Loucy (cell line): Measurements from ENCODE around the gene LRRC34.
A peak's percentile ranks its signal among the peaks of the same experiment; 100 is the strongest.

Experiments used
- H2AFZ ChIP-seq: fragments of 200-600 bp; sonication (generic); 2 replicates; pipeline ENCODE4 v1.6.0; 2016; ENCODE audit warnings: antibody characterized with exemption, mild to moderate bottlenecking, low read length, moderate library complexity
- H3F3A ChIP-seq: fragments of 200-600 bp; 2 replicates; pipeline ENCODE4 v1.6.0; 2016; ENCODE audit warnings: antibody characterized with exemption, low read depth, mild to moderate bottlenecking
- H3K27me3 ChIP-seq: fragments of 200-600 bp; sonication (generic); 2 replicates; pipeline ENCODE4 v1.6.1; 2014; ENCODE audit warnings: low read length, mild to moderate bottlenecking; ENCODE audit not compliant: insufficient read depth, poor library complexity, severe bottlenecking
- H3K36me3 ChIP-seq: fragments of 200-600 bp; sonication (generic); 2 replicates; pipeline ENCODE4 v1.6.1; 2016; ENCODE audit warnings: low read length; ENCODE audit not compliant: insufficient read depth
- H3K4me1 ChIP-seq: fragments of 200-600 bp; sonication (generic); 2 replicates; pipeline ENCODE4 v1.5.1; 2014; ENCODE audit warnings: low read length, mild to moderate bottlenecking; ENCODE audit not compliant: insufficient read depth, poor library complexity, severe bottlenecking
- H3K4me2 ChIP-seq: fragments of 200-600 bp; sonication (generic); 2 replicates; pipeline ENCODE4 v1.6.0; 2014; ENCODE audit warnings: antibody characterized with exemption, low read length, low read depth, mild to moderate bottlenecking; ENCODE audit not compliant: poor library complexity, severe bottlenecking
- H3K4me3 ChIP-seq: fragments of 200-600 bp; sonication (generic); 2 replicates; pipeline ENCODE4 v1.5.1; 2014; ENCODE audit warnings: low read length, mild to moderate bottlenecking, mixed read lengths; ENCODE audit not compliant: poor library complexity, severe bottlenecking
- H3K79me2 ChIP-seq: fragments of 200-600 bp; sonication (generic); 2 replicates; pipeline ENCODE4 v1.6.1; 2014; ENCODE audit warnings: low read length; ENCODE audit not compliant: insufficient read depth
- H3K9ac ChIP-seq: fragments of 200-600 bp; sonication (generic); 2 replicates; pipeline ENCODE4 v1.6.0; 2014; ENCODE audit warnings: mild to moderate bottlenecking, low read depth, low read length, moderate library complexity; ENCODE audit not compliant: poor library complexity, severe bottlenecking
- H3K9me2 ChIP-seq: fragments of 200-600 bp; sonication (generic); replicated peaks from 2 replicates; pipeline ENCODE4 v1.6.1; 2016; ENCODE audit warnings: low read depth, low read length, mixed read lengths
- H3K9me3 ChIP-seq: fragments of 200-600 bp; sonication (generic); 2 replicates; pipeline ENCODE4 v1.6.1; 2014; ENCODE audit warnings: mild to moderate bottlenecking, antibody characterized with exemption, low read length, low read depth; ENCODE audit not compliant: insufficient read depth
- H4K20me1 ChIP-seq: fragments of 200-600 bp; sonication (generic); 2 replicates; pipeline ENCODE4 v1.6.0; 2014; ENCODE audit warnings: antibody characterized with exemption, low read length, mild to moderate bottlenecking; ENCODE audit not compliant: insufficient read depth, poor library complexity, severe bottlenecking
- EZH2phosphoT487 ChIP-seq: fragments of 200-600 bp; IDR thresholded peaks from 2 replicates; pipeline ENCODE4 v1.6.1; 2018; ENCODE audit warnings: antibody characterized with exemption, mild to moderate bottlenecking, moderate library complexity, borderline replicate concordance
- TF ChIP-seq, protein P1 (sequence below): fragments of 200-600 bp; sonication (generic); conservative IDR thresholded peaks from 2 replicates; pipeline ENCODE4 v1.5.1; 2014; ENCODE audit warnings: mild to moderate bottlenecking, antibody characterized with exemption, low read length

LRRC34 gene

GRCh38 chr3:169812332-169813235 is at the start of gene LRRC34, which contains the start of gene LRRIQ4:
LRRC34 (minus strand) TSS chr3:169812904; CDS start chr3:169812548, 356 bp downstream.
LRRIQ4 (plus strand) TSS chr3:169812870; CDS start chr3:169821922, 9,052 bp downstream.
- Histone ChIP-seq H3K27me3 (no peaks in the 10 kb centered on the region), H3K36me3 (no peaks in the 10 kb centered on the region), H2AFZ (peak within 1 kb of the TSS; percentile 87), H3K9ac (peak within 1 kb of the TSS; percentile 82), H3K9me3 (no peaks in the 10 kb centered on the region), H4K20me1 (no peaks in the 10 kb centered on the region), H3F3A (no peaks in the 10 kb centered on the region), H3K4me3 (peak within 1 kb of the TSS; percentile 81), H3K4me2 (peak within 1 kb of the TSS; percentile 92), H3K79me2 (peaks cover 18% of the 10 kb centered on the region), H3K4me1 (peaks cover 37% of the 10 kb centered on the region), H3K9me2 (no peaks in the 10 kb centered on the region)
- no peak for TF ChIP-seq EZH2phosphoT487
- TF ChIP-seq, protein P1, sequence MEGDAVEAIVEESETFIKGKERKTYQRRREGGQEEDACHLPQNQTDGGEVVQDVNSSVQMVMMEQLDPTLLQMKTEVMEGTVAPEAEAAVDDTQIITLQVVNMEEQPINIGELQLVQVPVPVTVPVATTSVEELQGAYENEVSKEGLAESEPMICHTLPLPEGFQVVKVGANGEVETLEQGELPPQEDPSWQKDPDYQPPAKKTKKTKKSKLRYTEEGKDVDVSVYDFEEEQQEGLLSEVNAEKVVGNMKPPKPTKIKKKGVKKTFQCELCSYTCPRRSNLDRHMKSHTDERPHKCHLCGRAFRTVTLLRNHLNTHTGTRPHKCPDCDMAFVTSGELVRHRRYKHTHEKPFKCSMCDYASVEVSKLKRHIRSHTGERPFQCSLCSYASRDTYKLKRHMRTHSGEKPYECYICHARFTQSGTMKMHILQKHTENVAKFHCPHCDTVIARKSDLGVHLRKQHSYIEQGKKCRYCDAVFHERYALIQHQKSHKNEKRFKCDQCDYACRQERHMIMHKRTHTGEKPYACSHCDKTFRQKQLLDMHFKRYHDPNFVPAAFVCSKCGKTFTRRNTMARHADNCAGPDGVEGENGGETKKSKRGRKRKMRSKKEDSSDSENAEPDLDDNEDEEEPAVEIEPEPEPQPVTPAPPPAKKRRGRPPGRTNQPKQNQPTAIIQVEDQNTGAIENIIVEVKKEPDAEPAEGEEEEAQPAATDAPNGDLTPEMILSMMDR, result no peak

- Histone ChIP-seq H3K4me3 (no peak overlapping the region), H2AFZ (no peak overlapping the region), H3K4me1 (peaks cover 3% of the 10 kb centered on the region), H3K27me3 (peaks cover 46% of the 10 kb centered on the region), H3F3A (no peaks in the 10 kb centered on the region), H3K9me3 (no peaks in the 10 kb centered on the region), H4K20me1 (no peaks in the 10 kb centered on the region), H3K79me2 (no peaks in the 10 kb centered on the region), H3K9ac (no peak overlapping the region), H3K4me2 (no peak overlapping the region), H3K9me2 (no peaks in the 10 kb centered on the region), H3K36me3 (no peaks in the 10 kb centered on the region)
- TF ChIP-seq, protein P1, result no peak
- TF ChIP-seq EZH2phosphoT487, result no peak
These were observed 49.2 kb upstream of the LRRC34 start for GRCh38 chr3:169861871-169862270.

GRCh38 chr3:169857811-169858210 is 45.1 kb upstream of the LRRC34 start:
- Histone ChIP-seq H3F3A (no peaks in the 10 kb centered on the region), H3K4me2 (no peak overlapping the region), H3K4me3 (no peak overlapping the region), H3K4me1 (no peaks in the 10 kb centered on the region), H3K36me3 (no peaks in the 10 kb centered on the region), H3K9me2 (no peaks in the 10 kb centered on the region), H4K20me1 (no peaks in the 10 kb centered on the region), H3K9me3 (no peaks in the 10 kb centered on the region), H2AFZ (no peak overlapping the region), H3K27me3 (peaks cover 28% of the 10 kb centered on the region), H3K9ac (no peak overlapping the region), H3K79me2 (no peaks in the 10 kb centered on the region)
- no peak for TF ChIP-seq EZH2phosphoT487
- TF ChIP-seq, protein P1, result no peak
